Posterior cingulate gyrus (tissue), 11 donors: ENCODE measurements around the gene ATP8A1.
"Not testable (repeated sequence)": the region's sequence is repeated elsewhere in the genome, so short reads cannot be mapped to it uniquely, and the experiment has no call there.

ENCODE experiments used
- DNase-seq, 10 donors: peaks; one replicate each; pipeline versions ENCODE4 v3.0.0 to v3.0.0-alpha.2; 2020 to 2021; ENCODE audit warnings: mixed read lengths in 3 of 10
- intact Hi-C: fragments of 100-400 bp; cut with DNase I; formaldehyde crosslinking; loops from one replicate; pipeline ENCODE4 v1.15.1; 2023

ATP8A1 gene

DNA sequence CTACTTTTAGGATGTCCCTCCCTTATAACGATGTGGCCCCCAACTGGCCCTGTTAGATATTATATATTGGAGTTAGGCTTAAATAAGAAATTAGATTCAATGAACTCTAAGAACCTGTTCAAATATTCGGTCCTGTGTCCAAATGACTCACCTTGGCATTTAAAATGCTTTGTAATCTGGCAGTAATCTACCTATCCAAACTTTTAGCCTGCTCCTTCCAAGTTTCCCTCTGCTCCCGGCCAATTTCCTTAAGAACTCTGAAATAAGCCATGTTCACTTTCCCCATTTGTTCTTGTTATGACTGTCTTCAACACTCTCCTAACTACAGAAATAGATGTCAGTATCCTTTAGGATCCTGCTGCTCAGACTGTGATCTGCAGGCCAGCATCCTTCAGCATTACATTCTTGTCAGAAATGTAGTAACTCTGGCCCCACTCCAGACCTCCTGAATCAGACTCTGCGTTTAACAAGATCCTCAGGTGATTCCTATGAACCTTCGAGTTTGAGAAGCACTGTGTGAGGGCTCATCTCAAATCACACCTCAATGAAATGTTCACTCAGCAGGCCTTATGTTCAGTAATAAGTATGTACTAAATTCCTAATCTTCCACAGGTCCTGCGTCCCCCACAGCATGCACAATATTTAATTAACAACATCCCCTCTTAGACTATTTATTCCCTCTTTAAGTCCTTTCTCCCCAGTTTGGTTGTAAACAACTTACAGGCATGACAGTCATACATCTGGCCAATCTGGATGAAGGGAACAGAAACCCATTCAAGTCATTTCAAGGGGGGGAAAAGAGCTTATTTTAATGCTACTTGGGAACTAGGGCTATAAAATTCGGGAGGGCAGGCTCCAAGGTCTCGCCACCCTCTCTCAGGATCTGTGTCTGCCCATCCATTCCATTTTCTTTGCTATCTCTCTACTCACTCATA is 3.0 kb downstream of the ATP8A1 start:
- no peak for DNase-seq
- intact Hi-C loops, result loop anchor here (2.0 kb wide), 1 partner anchor 85 kb away; no protein-coding TSS in a partner anchor

DNA sequence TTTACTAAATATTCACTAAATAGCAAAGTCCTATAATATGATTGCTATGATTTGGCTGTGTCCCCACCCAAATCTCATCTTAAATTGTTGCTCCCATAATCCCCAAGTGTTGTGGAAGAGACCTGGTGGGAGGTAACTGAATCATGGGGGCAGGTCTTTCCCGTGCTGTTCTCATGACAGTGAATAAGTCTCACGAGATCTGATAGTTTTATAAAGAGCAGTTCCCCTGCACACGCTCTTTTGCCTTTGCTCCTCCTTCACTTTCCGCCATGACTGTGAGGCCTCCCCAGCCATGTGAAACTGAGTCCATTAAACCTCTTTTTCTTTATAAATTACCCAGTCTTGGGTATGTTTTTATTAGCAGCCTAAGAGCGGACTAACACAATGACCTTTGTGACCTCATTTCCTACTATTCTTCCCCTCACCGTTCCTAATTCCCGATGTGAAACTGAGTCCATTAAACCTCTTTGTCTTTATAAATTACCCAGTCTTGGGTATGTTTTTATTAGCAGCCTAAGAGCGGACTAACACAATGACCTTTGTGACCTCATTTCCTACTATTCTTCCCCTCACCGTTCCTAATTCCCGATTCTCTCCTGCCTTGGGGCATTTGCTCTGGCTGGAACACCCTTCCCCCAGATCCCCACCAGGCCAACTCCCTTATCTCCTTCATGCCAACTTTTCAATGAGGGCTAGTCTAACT is 4.2 kb downstream of the ATP8A1 start:
- DNase-seq, intact Hi-C loops: not testable (repeated sequence)

DNA sequence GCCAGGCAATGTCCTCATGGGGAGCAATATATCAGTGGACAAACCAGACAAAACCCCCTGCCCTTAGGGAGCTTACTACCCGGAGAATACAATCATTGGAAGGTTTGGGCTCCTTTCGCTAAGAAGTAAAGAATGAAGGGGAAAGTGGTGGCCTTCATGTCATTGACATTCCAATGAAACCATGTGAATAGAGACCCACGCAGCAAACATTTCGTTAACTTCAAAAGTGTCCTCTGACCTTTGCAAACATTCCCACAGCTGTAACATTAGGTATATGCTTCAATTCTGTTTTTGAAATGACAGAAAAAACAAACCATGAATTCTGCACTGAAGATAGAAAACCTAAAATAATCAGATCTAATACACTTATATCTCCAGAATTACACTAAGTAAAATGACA is 7.0 kb downstream of the ATP8A1 start:
- no peak for DNase-seq
- intact Hi-C loops, result no loop called here

DNA sequence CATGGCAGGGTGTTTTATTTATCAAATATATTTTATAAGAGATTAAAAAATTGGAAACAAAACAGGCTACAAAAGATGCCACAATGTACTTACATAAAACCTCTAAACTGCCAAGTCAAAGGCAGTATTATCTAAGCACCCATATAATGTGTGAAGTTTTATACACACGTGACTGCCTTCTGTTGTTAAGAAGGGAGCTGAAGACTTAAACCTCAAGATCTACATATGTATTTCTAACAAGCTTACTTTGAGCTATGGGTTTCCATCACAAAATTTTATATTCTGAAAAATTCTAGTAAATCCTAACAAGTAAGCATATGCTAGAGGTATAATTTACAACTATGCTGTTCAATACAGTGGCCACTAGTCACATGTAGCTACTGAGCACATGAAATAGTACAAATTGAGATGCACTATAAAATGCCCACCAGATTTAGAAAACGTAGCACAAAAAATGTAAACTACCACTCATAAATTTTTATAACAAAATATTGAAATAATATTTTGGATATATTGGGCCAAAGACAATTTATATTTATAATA is 9.8 kb downstream of the ATP8A1 start:
- DNase-seq, result no peak
- intact Hi-C loops, result no loop called here

DNA sequence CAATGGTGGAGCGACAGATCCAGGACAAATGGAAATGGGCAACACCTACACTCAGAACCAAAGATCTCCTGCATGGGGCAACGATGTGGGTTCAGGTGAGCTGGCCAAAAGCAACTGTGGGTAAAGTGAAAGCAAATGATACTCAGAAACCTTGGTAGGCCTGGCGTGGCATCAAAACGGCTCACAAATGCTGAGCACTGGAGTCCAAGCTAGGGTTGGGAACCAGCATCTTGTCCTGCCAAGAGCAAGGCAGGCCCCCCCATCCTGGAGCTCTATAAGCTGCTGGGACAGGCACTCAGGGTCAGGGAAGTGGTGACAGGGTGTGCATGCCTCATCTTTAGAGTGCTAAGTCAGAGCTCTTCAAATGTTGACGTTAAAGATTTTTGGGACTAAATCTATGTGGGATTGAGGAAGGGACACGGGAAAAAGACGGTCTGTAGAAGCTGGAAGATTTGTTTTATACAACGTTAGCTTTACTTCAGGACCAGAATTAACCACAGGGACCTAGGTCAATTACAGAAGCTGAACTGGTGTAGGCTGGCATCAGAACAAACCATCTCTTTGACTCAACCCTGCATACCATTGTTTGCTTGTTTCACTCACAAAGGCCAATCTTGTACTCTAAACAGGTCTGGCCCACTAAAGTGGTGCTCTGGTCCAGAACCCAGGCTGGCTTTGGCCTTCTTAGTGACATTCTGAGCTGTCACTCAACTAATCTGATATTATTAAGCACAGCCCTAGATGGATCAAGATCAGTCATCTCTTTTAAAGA is 10.7 kb downstream of the ATP8A1 start:
- intact Hi-C loops, result no loop called here

DNA sequence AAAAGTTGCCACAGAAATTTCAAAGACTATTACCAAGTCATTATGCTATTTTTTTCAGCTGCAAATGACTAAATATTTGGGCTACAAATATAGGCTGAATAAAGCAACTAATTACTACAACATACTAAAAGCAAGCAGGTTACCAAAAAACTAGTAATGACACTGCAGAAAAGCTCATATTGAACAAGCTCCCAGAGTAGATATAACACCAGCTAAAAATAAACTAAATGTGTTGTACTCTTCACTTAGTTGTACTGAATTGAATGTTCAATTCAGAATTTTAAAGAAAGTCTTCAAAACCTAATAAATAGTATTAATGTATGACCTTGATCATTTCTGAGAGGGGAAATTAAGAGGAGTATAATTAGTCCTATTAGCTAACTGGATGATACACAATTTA is 12.0 kb downstream of the ATP8A1 start:
- intact Hi-C loops, result no loop called here
- DNase-seq, result no peak

More for the DNA sequence above, 10.7 kb downstream of the ATP8A1 start:
- peak in 1 of 10 donors; percentile 80 for DNase-seq

DNA sequence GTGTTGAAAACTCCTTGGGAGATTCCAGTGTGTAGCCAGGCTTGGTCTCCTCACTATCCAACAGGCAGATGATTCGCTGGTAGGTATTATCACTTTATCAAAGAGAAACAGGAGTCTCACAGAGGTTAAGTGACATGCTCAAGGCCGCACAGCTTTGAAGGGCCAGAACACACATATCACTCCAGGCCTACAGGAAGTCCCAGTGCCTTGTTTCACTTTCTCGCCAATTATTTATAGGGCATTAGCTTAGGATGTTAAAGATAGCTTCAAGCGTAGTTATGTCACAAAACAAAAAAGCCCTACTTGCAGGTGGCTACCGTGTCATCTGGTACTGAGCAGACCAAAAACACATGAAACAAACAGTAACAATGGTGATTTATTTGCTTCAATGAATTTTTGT is 13.2 kb downstream of the ATP8A1 start:
- no peak for DNase-seq
- intact Hi-C loops, result no loop called here

DNA sequence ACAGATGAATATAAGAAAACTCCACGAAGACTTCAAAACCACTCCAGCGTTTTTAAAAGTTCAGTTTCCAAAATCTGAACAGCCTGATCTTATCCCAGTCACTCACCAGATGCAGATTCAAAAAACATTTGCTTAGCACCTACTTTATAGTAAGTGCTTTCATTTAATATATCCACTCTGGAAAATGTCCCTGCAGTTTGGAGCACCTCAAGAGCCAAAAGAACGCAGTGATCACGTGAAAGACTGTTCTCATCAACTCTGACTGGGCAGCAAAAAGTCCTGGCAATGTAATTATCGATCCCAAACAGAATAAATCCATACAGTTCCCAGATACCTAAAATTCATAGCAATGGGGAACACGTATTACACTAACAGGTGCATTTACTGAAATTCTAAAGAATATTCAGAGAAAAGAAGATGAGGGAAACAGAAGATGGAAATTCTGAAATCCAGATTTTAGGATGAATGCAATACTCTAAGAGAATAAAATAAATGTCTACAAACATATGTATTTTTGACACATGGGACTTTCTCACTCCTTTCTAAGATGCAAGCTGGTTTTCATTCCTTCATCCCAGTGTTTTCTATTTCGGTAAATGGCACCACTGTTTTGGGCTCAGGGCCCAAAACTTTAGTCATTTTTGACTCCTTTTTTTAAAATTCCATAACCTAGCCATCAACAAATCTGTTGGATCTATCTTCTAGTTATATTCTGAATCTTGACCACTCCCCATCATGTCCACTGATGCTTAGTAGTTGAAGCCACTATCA is 13.9 kb downstream of the ATP8A1 start:
- no peak for DNase-seq
- intact Hi-C loops, result no loop called here

DNA sequence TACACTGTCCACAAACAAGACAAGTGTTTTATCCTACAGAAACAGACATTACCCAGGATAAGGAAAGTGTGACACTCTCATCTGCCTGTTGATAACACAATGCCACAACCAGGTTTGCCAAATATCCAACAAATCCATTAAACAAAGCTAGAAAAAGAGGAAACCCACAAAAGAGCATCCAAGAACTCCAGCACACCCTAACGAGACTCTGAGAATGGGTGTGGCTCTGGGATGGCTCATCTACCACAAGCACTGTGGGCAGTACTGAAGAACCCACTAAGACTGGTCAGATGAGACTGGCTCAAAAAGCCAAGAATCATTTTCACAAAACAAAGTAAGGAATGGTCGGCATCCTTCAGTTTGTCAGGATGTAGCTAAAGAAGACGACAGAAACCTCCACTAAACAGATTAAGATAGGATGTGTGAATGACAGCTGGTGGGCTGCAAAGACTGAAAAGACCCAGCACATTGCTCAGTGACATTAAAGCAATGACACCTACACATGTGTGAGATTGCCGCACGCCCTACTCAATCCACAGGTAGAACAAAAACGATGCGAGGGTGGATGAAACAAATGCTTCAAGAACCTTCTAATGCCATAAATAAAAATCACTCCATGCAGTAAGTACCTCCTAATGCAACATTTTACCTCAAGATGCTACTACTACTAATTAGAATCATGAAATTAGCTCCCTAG is 14.7 kb downstream of the ATP8A1 start:
- DNase-seq, result no peak

DNA sequence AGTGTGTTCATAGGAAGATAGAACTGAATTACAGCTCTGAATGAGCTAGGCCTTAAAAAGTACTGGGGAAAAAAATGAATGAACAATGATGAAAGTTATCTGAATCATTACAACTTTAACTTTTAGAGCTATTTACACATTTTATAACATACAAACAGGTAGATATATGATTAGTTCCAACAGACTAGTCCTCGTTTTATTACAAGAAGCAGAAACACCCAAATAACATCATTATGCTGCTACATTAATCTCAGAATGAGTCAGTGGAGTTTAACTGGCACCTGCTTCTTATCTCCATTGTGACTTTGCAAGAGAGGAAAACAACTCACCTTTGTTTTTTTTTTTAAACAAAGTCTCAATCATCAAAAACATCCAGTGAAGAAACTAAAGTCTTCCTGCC is 15.2 kb downstream of the ATP8A1 start:
- intact Hi-C loops, result no loop called here
- DNase-seq, result no peak

More for the DNA sequence above, 14.7 kb downstream of the ATP8A1 start:
- intact Hi-C loops, result no loop called here

DNA sequence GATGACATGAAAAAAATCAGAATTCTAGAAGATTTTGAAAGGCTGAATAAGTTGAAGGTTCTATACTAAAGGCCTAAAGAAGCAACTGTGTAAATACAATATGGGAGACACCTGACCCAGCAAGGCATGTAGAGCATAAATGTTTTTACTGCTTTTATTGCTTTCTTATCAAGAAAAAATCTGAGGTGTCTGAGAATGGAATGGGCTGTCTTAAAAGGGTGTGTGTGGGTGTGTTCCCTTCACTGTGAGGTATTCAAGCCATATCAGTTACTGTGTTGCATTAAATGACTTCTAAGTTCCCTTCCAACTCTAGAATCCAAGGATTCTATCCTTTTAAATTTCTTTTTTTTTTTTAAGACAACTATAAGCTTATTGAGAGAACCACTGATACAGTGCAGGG is 15.7 kb downstream of the ATP8A1 start:
- DNase-seq, result no peak
- intact Hi-C loops, result no loop called here

DNA sequence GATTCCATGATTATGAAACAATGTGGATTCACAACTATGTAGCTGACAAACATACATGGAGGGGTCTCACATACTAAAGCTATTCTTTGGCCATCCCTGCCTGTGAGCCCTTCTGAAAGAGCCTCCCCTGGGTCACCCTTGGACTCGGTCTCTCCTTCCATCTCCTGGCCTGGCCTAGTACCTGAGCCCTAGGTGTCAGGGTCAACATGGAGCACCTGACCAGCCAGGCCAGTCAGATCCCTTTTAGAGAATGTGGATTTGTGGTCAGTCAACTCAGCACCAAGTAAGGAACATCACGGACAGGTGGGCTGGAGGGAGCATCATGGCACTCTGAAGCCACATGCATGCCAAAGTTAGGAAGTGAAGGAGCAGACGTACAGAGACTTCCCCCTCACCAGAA is 16.3 kb downstream of the ATP8A1 start:
- peak in 1 of 10 donors; percentile 73 for DNase-seq
- intact Hi-C loops, result no loop called here

DNA sequence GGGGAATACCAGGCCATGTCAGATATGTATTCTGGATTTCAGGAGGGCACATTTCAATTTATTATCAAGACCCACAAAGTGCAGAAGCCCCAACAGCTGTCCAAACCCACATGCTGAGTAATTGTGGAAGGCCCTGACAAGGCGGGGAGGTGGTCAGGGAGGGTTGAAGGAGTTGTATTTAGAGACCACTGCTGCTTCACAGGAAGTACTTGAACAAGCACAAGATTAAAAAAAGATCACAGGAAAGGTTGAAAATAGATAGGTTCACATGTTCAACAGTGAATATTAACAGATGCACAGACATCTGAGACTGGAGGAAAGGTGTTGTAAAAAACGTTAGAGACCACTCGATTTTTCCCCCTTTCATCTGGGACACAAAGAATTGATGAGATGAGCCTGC is 17.9 kb downstream of the ATP8A1 start:
- no peak for DNase-seq
- intact Hi-C loops, result no loop called here

DNA sequence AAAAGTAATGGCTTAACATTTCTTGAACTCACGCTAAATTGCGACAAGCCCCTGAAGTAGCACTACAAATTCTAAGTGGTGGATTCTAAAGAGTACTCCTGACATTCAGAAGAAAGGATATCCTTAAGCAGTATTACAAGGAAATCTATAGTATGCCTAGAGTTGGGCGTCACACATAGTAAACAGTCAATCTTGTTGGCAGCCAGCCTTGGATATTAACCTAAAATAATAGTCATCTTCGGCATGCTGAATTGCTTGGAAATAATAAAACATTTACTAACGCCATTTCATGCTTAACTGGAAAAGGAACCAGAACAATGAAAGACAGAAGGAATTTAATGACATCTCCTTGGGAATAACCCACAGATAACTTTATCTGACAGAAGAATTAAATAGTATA is 18.6 kb downstream of the ATP8A1 start:
- DNase-seq, result no peak
- intact Hi-C loops, result no loop called here

DNA sequence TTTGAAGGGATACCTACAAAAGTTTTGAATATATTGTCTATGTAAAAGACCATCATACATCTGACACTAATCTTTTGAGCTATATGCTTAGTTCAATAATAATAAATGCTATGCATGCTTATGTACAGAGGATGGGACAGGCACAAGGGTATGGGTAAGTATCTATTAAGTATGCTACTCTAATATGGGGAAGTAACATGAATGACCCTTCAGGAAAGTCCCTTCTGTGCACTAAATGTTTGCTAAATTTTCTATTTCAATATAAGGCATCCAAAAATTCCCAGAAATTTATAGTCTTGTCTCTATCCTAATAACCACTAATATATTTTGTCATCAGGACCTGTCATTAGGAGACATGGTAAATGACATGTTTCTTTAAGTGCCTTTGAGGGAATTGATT is 19.0 kb downstream of the ATP8A1 start:
- DNase-seq, result no peak
- intact Hi-C loops, result no loop called here

DNA sequence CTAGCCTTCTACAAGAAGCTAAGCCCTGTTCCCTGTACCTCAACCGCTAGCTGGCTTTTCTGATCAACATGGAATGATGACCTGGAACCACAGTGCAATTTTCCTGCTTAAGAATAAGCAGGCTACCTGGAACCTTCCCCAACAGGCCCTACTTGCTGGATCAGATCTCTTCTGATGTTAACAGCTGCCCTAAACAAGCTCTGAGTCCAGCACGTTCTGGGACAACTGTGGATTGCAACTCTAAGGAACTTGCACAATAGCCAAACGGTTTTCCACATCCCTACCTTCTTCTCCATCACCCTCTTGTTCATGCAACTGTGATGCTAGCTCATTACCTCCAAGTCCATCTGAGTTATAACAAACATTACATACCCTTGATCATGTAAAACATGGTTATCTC is 19.8 kb downstream of the ATP8A1 start:
- intact Hi-C loops, result no loop called here
- DNase-seq, result no peak

DNA sequence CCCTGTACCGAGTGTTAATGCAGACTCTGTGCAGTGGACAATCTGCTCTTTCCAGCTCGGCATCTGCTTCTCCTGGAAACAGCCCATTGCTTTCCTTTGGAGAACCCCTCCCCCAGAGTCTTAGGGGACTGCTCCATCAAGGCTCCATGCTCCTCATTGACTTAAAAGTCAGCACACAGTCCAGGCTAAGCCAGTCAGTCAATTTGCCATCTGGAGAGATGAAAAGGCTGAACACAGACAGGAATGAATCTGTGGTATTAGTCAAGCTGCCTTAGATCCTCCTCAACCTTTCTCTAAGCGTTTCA is 20.3 kb downstream of the ATP8A1 start:
- no peak for DNase-seq
- intact Hi-C loops, result no loop called here

DNA sequence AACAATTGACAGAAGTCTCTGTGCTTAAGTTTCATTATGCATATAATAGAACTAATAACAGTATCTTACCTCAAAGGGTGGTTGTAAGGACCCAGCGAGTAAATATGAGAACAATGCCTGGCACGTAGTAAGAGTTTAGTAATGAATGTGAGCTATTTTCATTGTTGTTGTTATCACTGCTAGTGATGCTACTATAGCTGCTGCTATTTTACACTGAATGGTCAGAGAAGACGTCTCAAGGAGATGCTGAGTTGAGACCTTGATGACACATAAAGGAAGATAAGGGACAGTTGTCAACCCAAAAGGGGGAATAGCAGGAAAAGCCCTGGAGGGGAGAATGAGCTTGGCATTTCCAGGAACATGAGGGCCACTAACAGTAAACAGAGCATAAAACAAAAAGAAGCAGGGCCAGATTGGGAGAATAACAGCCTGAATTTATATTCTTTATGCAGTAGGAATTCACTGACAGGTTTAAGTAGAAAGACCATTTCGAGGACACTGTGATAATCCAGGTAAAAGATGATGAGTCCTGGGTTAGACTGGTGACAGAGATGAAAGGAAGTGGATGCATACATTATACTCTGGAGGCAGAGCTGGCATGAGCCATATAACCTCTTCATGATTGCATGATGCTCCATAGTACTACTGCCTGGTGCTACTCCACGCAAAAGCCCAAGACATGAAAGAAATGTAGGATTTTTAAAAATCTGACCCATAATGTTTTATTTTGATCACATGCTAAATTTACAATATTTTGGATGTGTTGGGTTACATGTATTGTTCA is 23.1 kb downstream of the ATP8A1 start:
- intact Hi-C loops, result no loop called here
- no peak for DNase-seq
